ENCODE data around the gene PUS10. TPM values are rescaled to one million over a fixed set of nuclear protein-coding genes. Genes with fewer than 3 reads are reported as not detected.

PUS10 gene
- total and polyA plus RNA-seq, 2 of the 13 experiments (the other 11 are each of a cell fraction or from before 2014, with no cell fraction given) = 41.4 to 44.3 TPM

DNA sequence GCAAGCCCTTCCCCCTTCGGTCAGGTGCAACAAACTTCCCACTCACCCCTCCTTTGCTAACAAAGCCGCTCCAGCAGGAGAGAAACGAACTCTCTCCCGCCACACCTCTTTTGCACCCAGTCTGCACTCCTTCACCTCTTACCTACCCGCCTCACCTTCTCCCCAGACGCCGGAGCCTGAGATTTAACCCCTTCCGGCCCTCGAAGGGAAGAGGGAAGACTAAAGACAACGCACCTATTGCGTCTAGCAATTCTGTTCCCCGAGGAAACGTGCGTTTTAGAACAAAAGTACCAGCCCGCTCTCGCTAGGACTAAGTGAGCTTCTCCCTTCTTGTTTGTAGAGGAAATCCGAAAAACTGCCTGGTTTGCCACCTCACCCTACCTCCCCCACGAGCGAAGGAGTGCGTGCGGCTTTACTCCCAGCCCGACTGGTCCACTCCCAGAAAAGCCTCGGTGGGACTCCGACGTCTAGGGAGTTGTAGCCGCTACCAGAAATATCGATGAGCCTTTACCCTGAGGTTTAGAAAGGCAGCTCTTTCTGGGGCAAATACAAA, 976 bp downstream of the PUS10 start (continued):
- TF ChIP-seq KLF16 (CRISPR knock-in tag; IDR thresholded peaks at IDR 0.05) (peak; percentile 82 to 86; a peak in 2 of 4 replicates), SMAD1 (CRISPR knock-in tag; IDR thresholded peaks at IDR 0.05; ENCODE audit: borderline replicate concordance, low read depth) (no peak; the same call in 1 of the 2 replicates), ZNF274 (CRISPR knock-in tag; IDR thresholded peaks at IDR 0.05) (no peak), ZKSCAN8 (CRISPR knock-in tag; IDR thresholded peaks at IDR 0.05; ENCODE audit: borderline replicate concordance) (peak; percentile 56; the same call in 1 of the 2 replicates), ELF3 (CRISPR knock-in tag; IDR thresholded peaks at IDR 0.05) (peak; percentile 11; the same call in 1 of the 2 replicates), ZNF121 (CRISPR knock-in tag; IDR thresholded peaks at IDR 0.05) (no peak), FOXK2 (IDR thresholded peaks at IDR 0.05) (no peak), ZNF776 (CRISPR knock-in tag; IDR thresholded peaks at IDR 0.05) (0 out of 2 replicates have a peak, but pooled peaks have one; percentile 37), ZNF547 (CRISPR knock-in tag; IDR thresholded peaks at IDR 0.05) (no peak; the same call in 1 of the 2 replicates), CHCHD3 (CRISPR knock-in tag; IDR thresholded peaks at IDR 0.05) (no peak), GATAD2A (CRISPR knock-in tag; IDR thresholded peaks at IDR 0.05) (peak; percentile 39; the same call in 1 of the 2 replicates), ZNF441 (CRISPR knock-in tag; IDR thresholded peaks at IDR 0.05; ENCODE audit: borderline replicate concordance) (0 out of 2 replicates have a peak, but pooled peaks have one; percentile 69), FOSL2 (CRISPR knock-in tag; IDR thresholded peaks at IDR 0.05) (peak; percentile 48; the same call in 1 of the 2 replicates), GTF2F1 (IDR thresholded peaks at IDR 0.05; ENCODE audit: low read length) (no peak), NFYC (CRISPR knock-in tag; IDR thresholded peaks at IDR 0.05) (peak; percentile 43; the same call in 1 of the 2 replicates), ZSCAN31 (CRISPR knock-in tag; IDR thresholded peaks at IDR 0.05; ENCODE audit: low read depth) (no peak), EP300 (IDR thresholded peaks at IDR 0.05; ENCODE audit: low read depth in 2 of 2, low read length in 2 of 2) (0 out of 4 replicates have a peak, but pooled peaks of 1 of the 2 experiments have one; percentile 42), EP300 (CRISPR knock-in tag; IDR thresholded peaks at IDR 0.05; ENCODE audit: borderline replicate concordance) (no peak)
- TF ChIP-seq, protein P1, sequence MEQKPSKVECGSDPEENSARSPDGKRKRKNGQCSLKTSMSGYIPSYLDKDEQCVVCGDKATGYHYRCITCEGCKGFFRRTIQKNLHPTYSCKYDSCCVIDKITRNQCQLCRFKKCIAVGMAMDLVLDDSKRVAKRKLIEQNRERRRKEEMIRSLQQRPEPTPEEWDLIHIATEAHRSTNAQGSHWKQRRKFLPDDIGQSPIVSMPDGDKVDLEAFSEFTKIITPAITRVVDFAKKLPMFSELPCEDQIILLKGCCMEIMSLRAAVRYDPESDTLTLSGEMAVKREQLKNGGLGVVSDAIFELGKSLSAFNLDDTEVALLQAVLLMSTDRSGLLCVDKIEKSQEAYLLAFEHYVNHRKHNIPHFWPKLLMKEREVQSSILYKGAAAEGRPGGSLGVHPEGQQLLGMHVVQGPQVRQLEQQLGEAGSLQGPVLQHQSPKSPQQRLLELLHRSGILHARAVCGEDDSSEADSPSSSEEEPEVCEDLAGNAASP (CRISPR knock-in tag; IDR thresholded peaks at IDR 0.05; ENCODE audit: borderline replicate concordance) = no peak
- TF ChIP-seq, protein P2, sequence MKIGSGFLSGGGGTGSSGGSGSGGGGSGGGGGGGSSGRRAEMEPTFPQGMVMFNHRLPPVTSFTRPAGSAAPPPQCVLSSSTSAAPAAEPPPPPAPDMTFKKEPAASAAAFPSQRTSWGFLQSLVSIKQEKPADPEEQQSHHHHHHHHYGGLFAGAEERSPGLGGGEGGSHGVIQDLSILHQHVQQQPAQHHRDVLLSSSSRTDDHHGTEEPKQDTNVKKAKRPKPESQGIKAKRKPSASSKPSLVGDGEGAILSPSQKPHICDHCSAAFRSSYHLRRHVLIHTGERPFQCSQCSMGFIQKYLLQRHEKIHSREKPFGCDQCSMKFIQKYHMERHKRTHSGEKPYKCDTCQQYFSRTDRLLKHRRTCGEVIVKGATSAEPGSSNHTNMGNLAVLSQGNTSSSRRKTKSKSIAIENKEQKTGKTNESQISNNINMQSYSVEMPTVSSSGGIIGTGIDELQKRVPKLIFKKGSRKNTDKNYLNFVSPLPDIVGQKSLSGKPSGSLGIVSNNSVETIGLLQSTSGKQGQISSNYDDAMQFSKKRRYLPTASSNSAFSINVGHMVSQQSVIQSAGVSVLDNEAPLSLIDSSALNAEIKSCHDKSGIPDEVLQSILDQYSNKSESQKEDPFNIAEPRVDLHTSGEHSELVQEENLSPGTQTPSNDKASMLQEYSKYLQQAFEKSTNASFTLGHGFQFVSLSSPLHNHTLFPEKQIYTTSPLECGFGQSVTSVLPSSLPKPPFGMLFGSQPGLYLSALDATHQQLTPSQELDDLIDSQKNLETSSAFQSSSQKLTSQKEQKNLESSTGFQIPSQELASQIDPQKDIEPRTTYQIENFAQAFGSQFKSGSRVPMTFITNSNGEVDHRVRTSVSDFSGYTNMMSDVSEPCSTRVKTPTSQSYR (CRISPR knock-in tag; IDR thresholded peaks at IDR 0.05; ENCODE audit: borderline replicate concordance) = peak; percentile 51
- TF ChIP-seq, protein P3, sequence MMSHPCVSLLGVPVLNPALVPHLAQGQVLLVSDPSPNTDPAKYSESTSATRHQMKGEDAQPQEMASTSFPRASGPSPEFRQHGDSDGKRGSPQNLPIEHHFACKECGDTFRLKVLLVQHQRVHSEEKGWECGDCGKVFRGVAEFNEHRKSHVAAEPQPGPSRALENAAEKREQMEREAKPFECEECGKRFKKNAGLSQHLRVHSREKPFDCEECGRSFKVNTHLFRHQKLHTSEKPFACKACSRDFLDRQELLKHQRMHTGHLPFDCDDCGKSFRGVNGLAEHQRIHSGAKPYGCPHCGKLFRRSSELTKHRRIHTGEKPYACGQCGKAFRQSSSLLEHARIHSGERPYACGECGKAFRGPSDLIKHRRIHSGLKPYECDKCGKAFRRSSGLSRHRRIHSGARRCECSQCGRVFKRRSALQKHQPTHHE (CRISPR knock-in tag; IDR thresholded peaks at IDR 0.05; ENCODE audit: borderline replicate concordance) = peak; percentile 17; the same call in 1 of the 2 replicates
- TF ChIP-seq, protein P4, sequence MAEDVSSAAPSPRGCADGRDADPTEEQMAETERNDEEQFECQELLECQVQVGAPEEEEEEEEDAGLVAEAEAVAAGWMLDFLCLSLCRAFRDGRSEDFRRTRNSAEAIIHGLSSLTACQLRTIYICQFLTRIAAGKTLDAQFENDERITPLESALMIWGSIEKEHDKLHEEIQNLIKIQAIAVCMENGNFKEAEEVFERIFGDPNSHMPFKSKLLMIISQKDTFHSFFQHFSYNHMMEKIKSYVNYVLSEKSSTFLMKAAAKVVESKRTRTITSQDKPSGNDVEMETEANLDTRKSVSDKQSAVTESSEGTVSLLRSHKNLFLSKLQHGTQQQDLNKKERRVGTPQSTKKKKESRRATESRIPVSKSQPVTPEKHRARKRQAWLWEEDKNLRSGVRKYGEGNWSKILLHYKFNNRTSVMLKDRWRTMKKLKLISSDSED (CRISPR knock-in tag; IDR thresholded peaks at IDR 0.05) = no peak
- TF ChIP-seq, protein P5, sequence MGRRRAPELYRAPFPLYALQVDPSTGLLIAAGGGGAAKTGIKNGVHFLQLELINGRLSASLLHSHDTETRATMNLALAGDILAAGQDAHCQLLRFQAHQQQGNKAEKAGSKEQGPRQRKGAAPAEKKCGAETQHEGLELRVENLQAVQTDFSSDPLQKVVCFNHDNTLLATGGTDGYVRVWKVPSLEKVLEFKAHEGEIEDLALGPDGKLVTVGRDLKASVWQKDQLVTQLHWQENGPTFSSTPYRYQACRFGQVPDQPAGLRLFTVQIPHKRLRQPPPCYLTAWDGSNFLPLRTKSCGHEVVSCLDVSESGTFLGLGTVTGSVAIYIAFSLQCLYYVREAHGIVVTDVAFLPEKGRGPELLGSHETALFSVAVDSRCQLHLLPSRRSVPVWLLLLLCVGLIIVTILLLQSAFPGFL (CRISPR knock-in tag; IDR thresholded peaks at IDR 0.05) = no peak

Data from HepG2 (cell line).